MM.1S (cell line): ENCODE measurements around the gene ADM5.

ENCODE experiments used
- DNase-seq: peaks from one replicate; pipeline ENCODE4 v3.0.0-alpha.2; 2015
- H2AFZ ChIP-seq: fragments of 300-600 bp; sonication (generic); 2 replicates; pipeline ENCODE4 v1.6.0; 2016; ENCODE audit warnings: antibody characterized with exemption, low read length
- H3F3A ChIP-seq: fragments of 300-600 bp; sonication (generic); 2 replicates; pipeline ENCODE4 v1.6.1; 2016; ENCODE audit warnings: mild to moderate bottlenecking, antibody characterized with exemption, low read length, moderate library complexity, mixed read lengths; ENCODE audit not compliant: insufficient read depth
- H3K27ac ChIP-seq: fragments of 300-600 bp; sonication (generic); 2 replicates; pipeline ENCODE4 v1.5.1; 2016; ENCODE audit warnings: mild to moderate bottlenecking, low read length
- H3K27me3 ChIP-seq: fragments of 300-600 bp; sonication (generic); replicated peaks from 2 replicates; pipeline ENCODE4 v1.6.0; 2016; ENCODE audit warnings: low read length; ENCODE audit not compliant: insufficient read depth
- H3K36me3 ChIP-seq: fragments of 300-600 bp; sonication (generic); replicated peaks from 2 replicates; pipeline ENCODE4 v1.6.1; 2016; ENCODE audit warnings: mild to moderate bottlenecking, low read length, mixed read lengths; ENCODE audit not compliant: insufficient read depth
- H3K4me1 ChIP-seq: fragments of 300-600 bp; sonication (generic); 2 replicates; pipeline ENCODE4 v1.6.1; 2016; ENCODE audit warnings: low read length, mixed read lengths
- H3K4me2 ChIP-seq: fragments of 300-600 bp; sonication (generic); 2 replicates; pipeline ENCODE4 v1.6.0; 2016; ENCODE audit warnings: low read depth, low read length
- H3K4me3 ChIP-seq: fragments of 300-600 bp; sonication (generic); 2 replicates; pipeline ENCODE4 v1.5.1; 2016; ENCODE audit warnings: low read length, mixed read lengths
- H3K79me2 ChIP-seq: fragments of 300-600 bp; sonication (generic); 2 replicates; pipeline ENCODE4 v1.6.1; 2016; ENCODE audit warnings: mixed run types, low read length, mixed read lengths
- H3K9ac ChIP-seq: fragments of 300-600 bp; sonication (generic); 2 replicates; pipeline ENCODE4 v1.6.1; 2016; ENCODE audit warnings: low read length, mixed read lengths
- H3K9me2 ChIP-seq: fragments of 300-600 bp; sonication (generic); replicated peaks from 2 replicates; pipeline ENCODE4 v1.6.1; 2016; ENCODE audit warnings: mild to moderate bottlenecking, low read length, mixed read lengths; ENCODE audit not compliant: insufficient read depth
- H3K9me3 ChIP-seq: fragments of 300-600 bp; sonication (generic); replicated peaks from 2 replicates; pipeline ENCODE4 v1.6.1; 2016; ENCODE audit warnings: mild to moderate bottlenecking, low read length, mixed read lengths; ENCODE audit not compliant: insufficient read depth
- H4K20me1 ChIP-seq: fragments of 300-600 bp; sonication (generic); 2 replicates; pipeline ENCODE4 v1.6.1; 2016; ENCODE audit warnings: mild to moderate bottlenecking, low read length, moderate library complexity, mixed read lengths; ENCODE audit not compliant: insufficient read depth
- CTCF ChIP-seq: fragments of 300-600 bp; sonication (generic); IDR thresholded peaks from 2 replicates; pipeline ENCODE4 v1.5.1; 2016; ENCODE audit warnings: antibody characterized with exemption, low read length, mixed read lengths
- EZH2 ChIP-seq: fragments of 300-600 bp; sonication (generic); optimal IDR thresholded peaks from 2 replicates; pipeline ENCODE3; 2017; ENCODE audit warnings: low read depth, mild to moderate bottlenecking, antibody characterized with exemption, low read length, mixed read lengths
- EZH2phosphoT487 ChIP-seq: fragments of 300-600 bp; sonication (generic); IDR thresholded peaks from 2 replicates; pipeline ENCODE4 v1.6.1; 2018; ENCODE audit warnings: antibody characterized with exemption, low read length

The ADM5 gene

DNA sequence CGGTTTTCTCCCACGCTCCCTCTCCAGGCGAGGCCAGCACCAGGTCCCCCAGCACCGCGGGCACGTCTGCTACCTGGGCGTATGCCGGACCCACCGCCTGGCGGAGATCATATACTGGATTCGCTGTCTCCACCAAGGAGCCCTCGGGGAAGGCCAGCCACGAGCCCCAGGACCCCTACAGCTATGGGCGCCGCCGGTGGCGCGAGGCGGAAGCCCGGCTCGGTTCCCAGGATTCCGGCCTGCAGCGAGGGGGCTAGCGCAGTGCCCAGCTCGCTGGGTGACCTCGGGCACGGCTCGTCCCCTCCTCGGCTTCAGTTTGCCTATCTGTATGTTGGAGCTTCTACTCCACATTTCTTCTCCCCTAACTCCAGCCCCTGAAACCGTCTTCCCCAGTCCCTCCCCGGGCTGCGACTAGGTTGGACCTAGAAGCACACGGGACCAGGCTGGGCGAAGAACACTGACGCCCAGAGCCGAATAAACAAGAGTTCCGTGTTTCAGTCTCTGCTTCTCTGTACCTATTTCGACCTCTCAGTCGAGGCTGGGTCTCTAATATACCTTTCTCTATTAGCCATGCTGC is 773 bp downstream of the ADM5 start:
- no peak overlapping the region for H3K9ac ChIP-seq

GRCh38 chr19:49690656-49691242 is 1.4 kb downstream of the ADM5 start, which contains the start of gene CPT1C:
TSS of gene CPT1C (plus strand) at chr19:49691116. CDS start at chr19:49692253, 1,137 bp downstream.
- Histone ChIP-seq H3K4me3 (no peak within 1 kb of the TSS), H3K27ac (no peak within 1 kb of the TSS)

More for the DNA sequence above, 773 bp downstream of the ADM5 start:
- no peaks in the 10 kb centered on the region for H3K36me3 ChIP-seq
- no peak overlapping the region for H2AFZ ChIP-seq
- peaks cover 6% of the 10 kb centered on the region; the same call in 1 of the 2 replicates for H3F3A ChIP-seq
- no peaks in the 10 kb centered on the region for H3K4me1 ChIP-seq
- H3K9me3 ChIP-seq, result no peaks in the 10 kb centered on the region
- H3K79me2 ChIP-seq, result no peaks in the 10 kb centered on the region
- H3K4me2 ChIP-seq, result no peak overlapping the region
- H3K4me3 ChIP-seq, result no peak overlapping the region
- no peak for TF ChIP-seq CTCF
- TF ChIP-seq EZH2phosphoT487, result no peak
- TF ChIP-seq EZH2, result no peak
- no peaks in the 10 kb centered on the region for H4K20me1 ChIP-seq
- no peak for DNase-seq
- peaks cover 10% of the 10 kb centered on the region for H3K27me3 ChIP-seq
- no peak overlapping the region for H3K27ac ChIP-seq
- no peaks in the 10 kb centered on the region for H3K9me2 ChIP-seq

DNA sequence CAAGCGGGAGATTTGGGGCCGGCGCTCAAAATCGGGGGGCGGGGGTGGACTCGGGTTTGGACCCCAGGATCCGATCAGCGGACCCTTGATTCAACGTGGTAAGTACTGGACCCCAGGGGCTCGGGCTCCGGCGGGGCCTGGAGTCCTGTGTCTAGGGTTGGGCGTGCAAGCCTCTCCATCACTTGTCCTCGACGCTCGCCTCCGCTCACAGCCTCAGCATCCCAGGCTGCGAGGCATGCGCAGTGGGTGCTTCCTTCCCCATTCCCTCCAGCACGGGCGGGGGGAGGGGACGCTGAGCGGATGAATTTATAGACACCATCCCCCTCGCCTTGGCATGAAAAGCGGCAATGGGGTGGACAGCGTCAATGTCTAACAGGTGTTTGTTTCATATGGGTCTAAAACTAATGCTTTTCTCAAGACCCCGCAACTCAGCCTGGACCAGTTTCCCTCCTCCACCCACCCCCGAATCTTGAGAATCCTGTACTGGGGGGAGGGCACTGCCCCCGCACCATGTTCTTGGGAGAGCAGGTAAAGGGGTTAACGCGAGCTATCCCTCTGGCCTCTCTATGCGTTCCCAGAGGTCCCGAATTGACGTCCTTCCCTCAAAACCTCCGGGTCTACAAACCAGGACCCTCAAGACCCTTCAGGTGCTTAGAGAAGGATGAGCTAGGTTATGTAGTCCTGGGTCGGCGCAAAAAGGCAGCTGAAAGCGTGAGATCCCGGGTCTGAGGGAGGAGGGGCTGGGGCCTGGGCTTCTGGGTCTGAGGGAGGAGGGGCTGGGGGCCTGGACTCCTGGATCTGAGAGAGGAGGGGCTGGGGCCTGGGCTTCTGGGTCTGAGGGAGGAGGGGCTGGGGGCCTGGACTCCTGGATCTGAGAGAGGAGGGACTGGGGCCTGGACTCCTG is 2.1 kb downstream of the ADM5 start:
- DNase-seq, result no peak
- H3K4me1 ChIP-seq, result no peaks in the 10 kb centered on the region

More at GRCh38 chr19:49690656-49691242, 1.4 kb downstream of the ADM5 start, which contains the start of gene CPT1C:
- DNase-seq, result no peak
- no peak within 1 kb of the TSS for H2AFZ ChIP-seq
- H3F3A ChIP-seq, result 0 out of 2 replicates have a peak, but pooled peaks cover under 1% of the 10 kb centered on the region
- H3K4me2 ChIP-seq, result no peak within 1 kb of the TSS
- no peaks in the 10 kb centered on the region for H3K4me1 ChIP-seq
- TF ChIP-seq EZH2, result no peak
- no peak for TF ChIP-seq EZH2phosphoT487
- TF ChIP-seq CTCF, result no peak
- H3K9me3 ChIP-seq, result no peaks in the 10 kb centered on the region
- no peaks in the 10 kb centered on the region for H4K20me1 ChIP-seq
- no peak within 1 kb of the TSS for H3K9ac ChIP-seq
- H3K79me2 ChIP-seq, result no peaks in the 10 kb centered on the region
- H3K9me2 ChIP-seq, result no peaks in the 10 kb centered on the region
- no peaks in the 10 kb centered on the region for H3K36me3 ChIP-seq
- H3K27me3 ChIP-seq, result peaks cover 10% of the 10 kb centered on the region

More for the DNA sequence above, 2.1 kb downstream of the ADM5 start:
- Histone ChIP-seq H3K36me3 (no peaks in the 10 kb centered on the region), H4K20me1 (no peaks in the 10 kb centered on the region), H3K27me3 (peaks cover 10% of the 10 kb centered on the region), H3K9me2 (no peaks in the 10 kb centered on the region), H3K9me3 (no peaks in the 10 kb centered on the region), H3K4me3 (no peak overlapping the region), H3K9ac (no peak overlapping the region), H3K27ac (no peak overlapping the region), H3K79me2 (no peaks in the 10 kb centered on the region), H2AFZ (no peak overlapping the region), H3F3A (no peaks in the 10 kb centered on the region), H3K4me2 (no peak overlapping the region)
- no peak for TF ChIP-seq CTCF
- TF ChIP-seq EZH2, result no peak
- TF ChIP-seq EZH2phosphoT487, result no peak
